Measurements from ENCODE around the gene SOX4.

SOX4 gene

DNA sequence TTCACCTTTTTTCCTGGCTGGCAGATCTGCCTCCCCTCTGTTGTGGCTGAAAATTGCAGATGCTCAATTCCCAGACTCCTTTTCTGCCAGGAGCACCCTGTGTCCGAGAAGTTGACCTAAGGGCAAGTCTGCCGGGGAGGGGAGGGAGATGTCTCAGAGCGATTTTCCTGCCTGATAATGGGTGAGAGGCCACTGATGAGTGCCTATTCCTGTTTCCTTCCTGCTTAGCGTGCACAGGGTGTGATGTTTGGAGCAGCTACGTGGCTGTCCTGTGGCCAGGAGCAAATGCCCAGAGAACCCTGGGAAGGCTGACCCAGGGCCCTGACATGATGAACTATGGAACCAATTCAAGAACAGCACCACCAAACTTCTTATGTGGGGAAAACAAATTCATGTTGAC is 22.5 kb downstream of the SOX4 start:
- H3K4me1 ChIP-seq (ENCODE audit: control insufficient read depth, insufficient read depth, low read depth, low read length), result peaks cover 3% of the 10 kb centered on the region
- H3K27ac ChIP-seq (ENCODE audit: low read length, poor library complexity, severe bottlenecking), result no peak overlapping the region
- no peaks in the 10 kb centered on the region for H3K36me3 ChIP-seq (ENCODE audit: control insufficient read depth in 1 of 2, insufficient read depth in 2 of 2, low read depth in 1 of 2, low read length in 2 of 2)
- peak overlapping the region in 1 of 2 experiments; percentile 29 for H3K18ac ChIP-seq (ENCODE audit: low read depth in 1 of 2, low read length in 2 of 2)
- no peak overlapping the region for H3K23ac ChIP-seq (ENCODE audit: low read length in 2 of 2)
- H3K4ac ChIP-seq (ENCODE audit: low read depth in 1 of 2, low read length in 2 of 2), result peak overlapping the region in 1 of 2 experiments; percentile 35
- H2BK5ac ChIP-seq (ENCODE audit: low read depth, low read length, poor library complexity, severe bottlenecking), result no peak overlapping the region
- H2BK12ac ChIP-seq (ENCODE audit: low read length in 2 of 2), result peak overlapping the region in 1 of 2 experiments; percentile 61
- WGBS, result 20% methylated on average over 5 of the region's 5 CpGs
- H3K9me3 ChIP-seq (ENCODE audit: control insufficient read depth, low read length), result no peaks in the 10 kb centered on the region
- H3K4me2 ChIP-seq (ENCODE audit: low read length, poor library complexity, severe bottlenecking), result no peak overlapping the region
- H3K4me3 ChIP-seq (ENCODE audit: insufficient read depth in 1 of 2, low read depth in 1 of 2, low read length in 2 of 2), result no peak overlapping the region
- peak overlapping the region in 1 of 2 experiments; percentile 45 for H3K14ac ChIP-seq (ENCODE audit: low read length in 2 of 2)
- H2AK5ac ChIP-seq (ENCODE audit: low read length, severe bottlenecking), result no peak overlapping the region
- no peak for DNase-seq
- peak overlapping the region; percentile 37 for H3K9ac ChIP-seq (ENCODE audit: low read length)
- no peak overlapping the region for H4K91ac ChIP-seq (ENCODE audit: low read length)
- H2AFZ ChIP-seq (ENCODE audit: low read depth, low read length), result peak overlapping the region; percentile 81
- H2BK120ac ChIP-seq (ENCODE audit: low read depth, low read length), result no peak overlapping the region
- H3K79me1 ChIP-seq (replicated peaks; ENCODE audit: low read length, poor library complexity, severe bottlenecking), result no peaks in the 10 kb centered on the region
- no peak overlapping the region for H2BK15ac ChIP-seq (ENCODE audit: low read depth, poor library complexity, severe bottlenecking)
- H4K8ac ChIP-seq (ENCODE audit: low read length), result peak overlapping the region; percentile 45
- H3K27me3 ChIP-seq (ENCODE audit: control insufficient read depth in 1 of 2, insufficient read depth in 1 of 2, low read length in 2 of 2), result no peaks in the 10 kb centered on the region

- Histone ChIP-seq H3K9ac (ENCODE audit: low read length) (no peak overlapping the region), H3K4me3 (ENCODE audit: insufficient read depth in 1 of 2, low read depth in 1 of 2, low read length in 2 of 2) (no peak overlapping the region), H3K27ac (ENCODE audit: low read length, poor library complexity, severe bottlenecking) (no peak overlapping the region), H3K36me3 (ENCODE audit: control insufficient read depth in 1 of 2, insufficient read depth in 2 of 2, low read depth in 1 of 2, low read length in 2 of 2) (no peaks in the 10 kb centered on the region), H2BK120ac (ENCODE audit: low read depth, low read length) (no peak overlapping the region), H3K23ac (ENCODE audit: low read length in 2 of 2) (no peak overlapping the region), H3K79me1 (replicated peaks; ENCODE audit: low read length, poor library complexity, severe bottlenecking) (no peaks in the 10 kb centered on the region), H2AFZ (ENCODE audit: low read depth, low read length) (no peak overlapping the region), H3K14ac (ENCODE audit: low read length in 2 of 2) (no peak overlapping the region), H3K4me2 (ENCODE audit: low read length, poor library complexity, severe bottlenecking) (no peak overlapping the region), H2BK5ac (ENCODE audit: low read depth, low read length, poor library complexity, severe bottlenecking) (no peak overlapping the region), H3K9me3 (ENCODE audit: control insufficient read depth, low read length) (no peaks in the 10 kb centered on the region), H2BK12ac (ENCODE audit: low read length in 2 of 2) (no peak overlapping the region), H3K4ac (ENCODE audit: low read depth in 1 of 2, low read length in 2 of 2) (no peak overlapping the region), H3K18ac (ENCODE audit: low read depth in 1 of 2, low read length in 2 of 2) (no peak overlapping the region), H3K4me1 (ENCODE audit: control insufficient read depth, insufficient read depth, low read depth, low read length) (no peaks in the 10 kb centered on the region), H4K8ac (ENCODE audit: low read length) (no peak overlapping the region), H4K91ac (ENCODE audit: low read length) (no peak overlapping the region), H2AK5ac (ENCODE audit: low read length, severe bottlenecking) (no peak overlapping the region), H3K27me3 (ENCODE audit: control insufficient read depth in 1 of 2, insufficient read depth in 1 of 2, low read length in 2 of 2) (no peaks in the 10 kb centered on the region), H2BK15ac (ENCODE audit: low read depth, poor library complexity, severe bottlenecking) (no peak overlapping the region)
- no peak for DNase-seq
- 76% methylated on average over 7 of the region's 7 CpGs for WGBS
Observed at GRCh38 chr6:21625642-21626041, 32.1 kb downstream of the SOX4 start.

DNA sequence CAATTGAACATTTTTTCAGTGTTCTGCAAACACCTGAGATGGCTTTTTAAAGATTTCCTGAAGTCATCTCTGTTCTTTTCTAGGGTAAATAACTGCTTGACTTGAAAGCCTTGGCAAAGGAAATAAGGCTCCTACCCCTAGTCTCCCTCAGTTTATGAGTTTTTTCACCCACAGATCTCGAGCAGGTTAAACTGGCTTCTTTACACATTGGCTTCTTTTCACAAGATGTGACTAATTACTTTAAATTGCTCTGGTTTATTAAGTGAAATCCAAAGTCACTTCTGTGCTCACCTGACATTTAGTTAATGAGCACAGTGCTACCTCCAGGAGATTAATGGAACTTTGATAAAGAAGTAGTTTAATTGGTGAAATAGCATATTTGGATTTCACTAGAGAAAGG is 33.2 kb downstream of the SOX4 start:
- no peak overlapping the region for H3K14ac ChIP-seq (ENCODE audit: low read length in 2 of 2)
- H4K91ac ChIP-seq (ENCODE audit: low read length), result no peak overlapping the region
- no peak overlapping the region for H3K4me3 ChIP-seq (ENCODE audit: insufficient read depth in 1 of 2, low read depth in 1 of 2, low read length in 2 of 2)
- DNase-seq, result no peak
- no peak overlapping the region for H2AK5ac ChIP-seq (ENCODE audit: low read length, severe bottlenecking)
- H4K8ac ChIP-seq (ENCODE audit: low read length), result no peak overlapping the region
- 100% methylated on average over 1 of the region's 1 CpG for WGBS
- H3K27me3 ChIP-seq (ENCODE audit: control insufficient read depth in 1 of 2, insufficient read depth in 1 of 2, low read length in 2 of 2), result no peaks in the 10 kb centered on the region
- H2BK12ac ChIP-seq (ENCODE audit: low read length in 2 of 2), result no peak overlapping the region
- H2AFZ ChIP-seq (ENCODE audit: low read depth, low read length), result no peak overlapping the region
- H2BK5ac ChIP-seq (ENCODE audit: low read depth, low read length, poor library complexity, severe bottlenecking), result no peak overlapping the region
- H3K9me3 ChIP-seq (ENCODE audit: control insufficient read depth, low read length), result no peaks in the 10 kb centered on the region
- no peak overlapping the region for H3K4ac ChIP-seq (ENCODE audit: low read depth in 1 of 2, low read length in 2 of 2)
- no peaks in the 10 kb centered on the region for H3K36me3 ChIP-seq (ENCODE audit: control insufficient read depth in 1 of 2, insufficient read depth in 2 of 2, low read depth in 1 of 2, low read length in 2 of 2)
- H2BK15ac ChIP-seq (ENCODE audit: low read depth, poor library complexity, severe bottlenecking), result no peak overlapping the region
- no peak overlapping the region for H3K4me2 ChIP-seq (ENCODE audit: low read length, poor library complexity, severe bottlenecking)
- H3K79me1 ChIP-seq (replicated peaks; ENCODE audit: low read length, poor library complexity, severe bottlenecking), result no peaks in the 10 kb centered on the region
- no peak overlapping the region for H3K9ac ChIP-seq (ENCODE audit: low read length)
- no peak overlapping the region for H2BK120ac ChIP-seq (ENCODE audit: low read depth, low read length)
- H3K23ac ChIP-seq (ENCODE audit: low read length in 2 of 2), result no peak overlapping the region
- no peaks in the 10 kb centered on the region for H3K4me1 ChIP-seq (ENCODE audit: control insufficient read depth, insufficient read depth, low read depth, low read length)
- no peak overlapping the region for H3K27ac ChIP-seq (ENCODE audit: low read length, poor library complexity, severe bottlenecking)
- H3K18ac ChIP-seq (ENCODE audit: low read depth in 1 of 2, low read length in 2 of 2), result no peak overlapping the region

DNA sequence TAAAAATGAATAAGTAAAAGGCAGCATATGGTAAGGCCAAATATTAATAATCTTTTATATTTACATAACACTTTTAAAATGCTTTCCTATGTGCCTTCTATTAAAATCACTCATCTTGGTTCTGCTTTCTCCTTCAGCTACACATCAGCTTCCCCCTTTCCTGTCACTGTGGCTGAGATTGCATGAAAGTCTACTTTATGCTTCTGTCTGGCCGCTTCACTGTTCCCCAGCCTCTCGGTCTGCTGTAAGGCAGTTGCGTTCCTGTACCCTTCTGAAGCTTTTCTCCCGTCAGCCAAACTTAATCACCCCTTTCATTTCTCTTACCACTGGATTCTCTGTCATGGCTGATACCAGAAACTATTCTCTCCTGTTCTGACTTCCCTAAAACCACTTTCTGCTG is 34.6 kb downstream of the SOX4 start:
- Histone ChIP-seq H2BK15ac (ENCODE audit: low read depth, poor library complexity, severe bottlenecking) (no peak overlapping the region), H4K91ac (ENCODE audit: low read length) (no peak overlapping the region), H3K79me1 (replicated peaks; ENCODE audit: low read length, poor library complexity, severe bottlenecking) (no peaks in the 10 kb centered on the region)

More for the DNA sequence above, 34.6 kb downstream of the SOX4 start:
- DNase-seq, result no peak
- 96% methylated on average over 4 of the region's 4 CpGs for WGBS
- H3K14ac ChIP-seq (ENCODE audit: low read length in 2 of 2), result no peak overlapping the region
- no peak overlapping the region for H3K4ac ChIP-seq (ENCODE audit: low read depth in 1 of 2, low read length in 2 of 2)
- no peak overlapping the region for H2BK120ac ChIP-seq (ENCODE audit: low read depth, low read length)
- H2BK5ac ChIP-seq (ENCODE audit: low read depth, low read length, poor library complexity, severe bottlenecking), result no peak overlapping the region
- no peaks in the 10 kb centered on the region for H3K9me3 ChIP-seq (ENCODE audit: control insufficient read depth, low read length)
- no peak overlapping the region for H3K27ac ChIP-seq (ENCODE audit: low read length, poor library complexity, severe bottlenecking)
- H3K27me3 ChIP-seq (ENCODE audit: control insufficient read depth in 1 of 2, insufficient read depth in 1 of 2, low read length in 2 of 2), result no peaks in the 10 kb centered on the region
- H3K36me3 ChIP-seq (ENCODE audit: control insufficient read depth in 1 of 2, insufficient read depth in 2 of 2, low read depth in 1 of 2, low read length in 2 of 2), result no peaks in the 10 kb centered on the region
- no peak overlapping the region for H2AK5ac ChIP-seq (ENCODE audit: low read length, severe bottlenecking)
- no peak overlapping the region for H3K9ac ChIP-seq (ENCODE audit: low read length)
- H4K8ac ChIP-seq (ENCODE audit: low read length), result no peak overlapping the region
- no peak overlapping the region for H3K18ac ChIP-seq (ENCODE audit: low read depth in 1 of 2, low read length in 2 of 2)
- H3K23ac ChIP-seq (ENCODE audit: low read length in 2 of 2), result no peak overlapping the region
- H3K4me1 ChIP-seq (ENCODE audit: control insufficient read depth, insufficient read depth, low read depth, low read length), result no peaks in the 10 kb centered on the region
- no peak overlapping the region for H2BK12ac ChIP-seq (ENCODE audit: low read length in 2 of 2)
- H2AFZ ChIP-seq (ENCODE audit: low read depth, low read length), result no peak overlapping the region
- H3K4me2 ChIP-seq (ENCODE audit: low read length, poor library complexity, severe bottlenecking), result no peak overlapping the region
- no peak overlapping the region for H3K4me3 ChIP-seq (ENCODE audit: insufficient read depth in 1 of 2, low read depth in 1 of 2, low read length in 2 of 2)
